ENCODE results near the gene CRYBG1.
"Not testable (repeated sequence)": the region's sequence is repeated elsewhere in the genome, so short reads cannot be mapped to it uniquely, and the experiment has no call there.

The CRYBG1 gene

GRCh38 chr6:106385530-106385929 is 25.0 kb downstream of the CRYBG1 start:
- Mint-ChIP-seq H3K27ac (no peak overlapping the region), H3K4me3 (no peak overlapping the region), H3K36me3 (ENCODE audit: low read depth) (no peaks in the 10 kb centered on the region), H3K9me3 (no peaks in the 10 kb centered on the region), H3K27me3 (peaks cover 1% of the 10 kb centered on the region), H3K4me1 (peaks cover 2% of the 10 kb centered on the region)
- no peak for ATAC-seq
- no peak for DNase-seq

DNA sequence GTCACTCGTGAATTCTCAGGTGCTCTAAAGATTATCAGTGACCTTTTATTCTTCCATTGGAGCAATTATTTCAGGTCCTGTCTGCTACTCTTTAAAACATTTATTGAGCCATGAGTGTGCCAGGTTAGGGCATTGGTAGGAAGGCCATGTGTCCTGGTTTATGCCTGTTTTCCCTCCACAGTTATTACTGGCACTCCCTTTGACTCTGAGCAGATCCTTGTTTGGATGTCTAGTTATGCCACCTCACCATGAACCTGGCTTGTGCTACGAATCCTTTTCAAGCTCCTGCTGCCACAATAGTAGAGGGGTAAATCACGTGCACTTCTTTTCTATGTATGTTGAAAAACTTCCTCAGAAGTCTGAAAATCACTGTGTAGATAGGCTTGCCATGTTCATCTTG is 27.4 kb downstream of the CRYBG1 start:
- no peak for DNase-seq
- Mint-ChIP-seq H3K9me3 (no peaks in the 10 kb centered on the region), H3K4me3 (no peak overlapping the region), H3K36me3 (ENCODE audit: low read depth) (no peaks in the 10 kb centered on the region), H3K27me3 (peaks cover 18% of the 10 kb centered on the region), H3K4me1 (no peaks in the 10 kb centered on the region), H3K27ac (no peak overlapping the region)
- no peak for ATAC-seq

GRCh38 chr6:106390088-106390487 is 29.6 kb downstream of the CRYBG1 start:
- Mint-ChIP-seq H3K36me3 (ENCODE audit: low read depth) (no peaks in the 10 kb centered on the region), H3K4me1 (no peaks in the 10 kb centered on the region), H3K4me3 (no peak overlapping the region), H3K27ac (no peak overlapping the region), H3K9me3 (no peaks in the 10 kb centered on the region), H3K27me3 (peaks cover 28% of the 10 kb centered on the region)
- DNase-seq (no peak), ATAC-seq (no peak)

DNA sequence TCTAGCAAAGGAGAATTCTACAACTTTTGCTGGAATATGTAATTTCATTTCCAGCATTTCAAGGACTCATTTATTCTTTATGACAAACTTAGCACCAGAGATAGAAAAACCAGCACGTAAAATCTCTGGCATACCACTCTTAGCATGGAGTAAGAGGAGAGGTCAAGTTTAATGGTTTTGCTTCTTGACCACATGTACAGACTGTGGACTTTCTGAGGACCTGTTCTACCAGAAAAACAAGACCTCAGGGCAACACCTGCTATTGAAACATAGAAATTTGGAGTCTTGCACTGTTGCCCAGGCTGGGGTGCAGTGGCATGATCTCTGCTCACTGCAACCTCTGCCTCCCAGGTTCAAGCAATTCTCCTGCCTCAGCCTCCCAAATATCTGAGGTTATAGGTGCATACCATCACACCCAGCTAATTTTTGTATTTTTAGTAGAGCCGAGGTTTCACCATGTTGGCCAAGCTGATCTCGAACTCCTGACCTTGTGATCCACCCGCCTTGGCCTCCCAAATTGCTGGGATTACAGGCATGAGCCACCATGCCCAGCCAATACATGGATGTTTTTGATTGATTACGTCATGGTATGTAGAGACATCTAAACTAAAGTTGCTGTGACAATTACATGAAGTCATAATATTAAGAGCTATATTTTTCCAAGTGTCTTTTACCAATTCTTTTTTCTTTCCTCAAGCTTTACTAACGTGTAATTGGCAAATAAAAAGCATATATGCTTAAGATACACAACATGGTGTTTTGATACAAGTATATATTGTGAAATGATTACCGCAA is 36.1 kb downstream of the CRYBG1 start:
- Mint-ChIP-seq H3K27me3 (peaks cover 31% of the 10 kb centered on the region), H3K27ac (no peak overlapping the region), H3K4me1 (no peaks in the 10 kb centered on the region), H3K4me3 (no peak overlapping the region), H3K9me3 (no peaks in the 10 kb centered on the region), H3K36me3 (ENCODE audit: low read depth) (no peaks in the 10 kb centered on the region)
- no peak for DNase-seq
- ATAC-seq = no peak

DNA sequence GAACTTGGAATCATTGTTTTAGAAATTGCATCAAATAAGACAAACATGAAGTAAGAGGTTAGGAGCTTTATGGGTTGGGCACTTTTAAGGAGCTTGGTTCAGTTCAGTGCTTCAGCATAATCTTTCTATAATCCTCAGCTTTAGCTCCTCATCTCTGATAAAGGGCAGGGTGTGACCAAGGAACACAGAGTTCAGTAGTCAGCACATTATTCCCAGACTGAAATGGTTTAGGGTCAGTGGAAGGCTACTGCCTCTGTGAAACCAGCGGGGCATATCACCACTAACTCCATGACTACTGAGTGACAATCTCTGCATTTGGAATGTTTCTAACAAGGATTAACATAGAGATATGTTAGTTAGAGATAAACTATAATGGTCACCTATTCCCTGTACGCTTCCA is 36.9 kb downstream of the CRYBG1 start:
- Mint-ChIP-seq H3K4me1 (no peaks in the 10 kb centered on the region), H3K36me3 (ENCODE audit: low read depth) (no peaks in the 10 kb centered on the region), H3K27me3 (peaks cover 25% of the 10 kb centered on the region), H3K27ac (no peak overlapping the region), H3K9me3 (no peaks in the 10 kb centered on the region), H3K4me3 (no peak overlapping the region)
- no peak for ATAC-seq
- no peak for DNase-seq

DNA sequence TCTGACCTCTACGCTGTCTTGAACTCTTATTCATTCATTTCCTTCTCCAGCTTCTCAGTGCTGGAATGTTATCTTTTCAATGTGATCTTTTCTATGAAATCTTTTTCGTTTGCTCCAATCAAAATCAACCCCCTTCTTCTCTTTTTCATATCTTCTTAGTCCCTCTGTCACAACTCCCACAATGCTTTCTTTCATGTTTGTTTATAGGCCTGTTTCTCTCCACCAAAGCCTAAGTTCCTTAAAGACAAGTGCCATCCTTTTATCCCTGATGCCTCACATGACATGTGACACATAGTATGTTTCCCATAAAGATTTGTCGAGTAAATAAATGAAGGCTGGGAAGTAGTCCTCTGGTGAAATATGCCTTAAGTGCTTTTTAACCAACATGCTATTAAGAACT is 38.1 kb downstream of the CRYBG1 start:
- H3K36me3 Mint-ChIP-seq (ENCODE audit: low read depth) = no peaks in the 10 kb centered on the region
- peaks cover 4% of the 10 kb centered on the region for H3K9me3 Mint-ChIP-seq
- no peak overlapping the region for H3K4me3 Mint-ChIP-seq
- H3K4me1 Mint-ChIP-seq = no peaks in the 10 kb centered on the region
- no peak for ATAC-seq
- no peak overlapping the region for H3K27ac Mint-ChIP-seq
- DNase-seq = no peak
- H3K27me3 Mint-ChIP-seq = peaks cover 28% of the 10 kb centered on the region

GRCh38 chr6:106405044-106405443 is 44.5 kb downstream of the CRYBG1 start:
- not testable (repeated sequence) for H3K36me3 Mint-ChIP-seq (ENCODE audit: low read depth); H3K4me1 Mint-ChIP-seq; DNase-seq; H3K27ac Mint-ChIP-seq; ATAC-seq; H3K4me3 Mint-ChIP-seq
- Mint-ChIP-seq H3K27me3 (peaks cover 32% of the 10 kb centered on the region), H3K9me3 (peaks cover 15% of the 10 kb centered on the region)

GRCh38 chr6:106411056-106411455 is 50.5 kb downstream of the CRYBG1 start:
- ATAC-seq = no peak
- H3K9me3 Mint-ChIP-seq = peaks cover 11% of the 10 kb centered on the region
- peaks cover 31% of the 10 kb centered on the region for H3K27me3 Mint-ChIP-seq
- no peak for DNase-seq
- H3K27ac Mint-ChIP-seq = no peak overlapping the region
- no peaks in the 10 kb centered on the region for H3K4me1 Mint-ChIP-seq
- H3K4me3 Mint-ChIP-seq = no peak overlapping the region
- H3K36me3 Mint-ChIP-seq (ENCODE audit: low read depth) = peaks cover 2% of the 10 kb centered on the region

DNA sequence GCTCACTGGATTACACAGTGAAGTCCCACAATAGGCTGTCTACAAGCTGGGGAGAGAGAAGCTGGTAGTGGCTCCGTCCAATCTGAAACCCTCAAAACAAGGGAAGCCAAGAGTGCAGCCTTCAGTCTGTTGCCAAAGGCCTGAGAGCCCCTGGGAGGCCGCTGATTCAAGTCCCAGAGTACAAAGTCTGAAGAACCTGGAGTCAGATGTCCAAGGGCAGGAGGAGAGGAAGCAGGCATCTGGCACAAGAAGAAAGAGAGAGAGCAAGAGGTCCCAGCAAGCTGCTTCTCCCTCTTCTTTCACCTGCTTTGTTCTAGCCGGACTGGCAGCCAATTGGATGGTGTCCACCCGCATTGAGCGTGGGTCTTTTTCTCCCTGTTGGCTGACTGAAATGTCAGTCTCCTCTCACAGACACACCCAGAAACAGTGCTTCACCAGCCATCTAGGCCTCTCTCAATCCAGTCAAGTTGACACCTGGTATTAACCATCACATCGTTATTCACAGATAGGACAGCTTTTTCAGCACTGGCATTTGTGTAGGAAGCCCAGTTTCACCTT is 51.2 kb downstream of the CRYBG1 start:
- H3K4me3 Mint-ChIP-seq = no peak overlapping the region

DNA sequence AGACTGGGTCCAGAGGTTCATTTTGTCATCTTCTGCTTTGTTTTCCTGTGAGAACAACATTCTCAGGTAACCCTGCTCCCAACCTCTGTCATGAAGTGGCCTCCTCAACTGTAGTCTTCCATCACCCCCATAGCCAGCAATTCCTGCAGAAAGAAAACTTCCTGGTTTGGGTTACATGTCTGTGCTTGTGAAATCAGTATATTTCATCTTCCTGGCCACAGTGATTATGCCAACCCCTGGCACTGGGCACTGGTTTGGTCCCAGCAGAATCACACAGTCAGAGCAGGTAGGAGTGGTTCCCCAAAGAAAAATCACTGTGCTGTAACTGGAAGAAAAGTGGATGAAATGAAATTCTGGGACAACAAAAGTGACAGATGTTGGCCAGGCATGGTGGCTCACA is 52.5 kb downstream of the CRYBG1 start:
- DNase-seq (no peak), ATAC-seq (no peak)
- H3K4me3 Mint-ChIP-seq = no peak overlapping the region
- no peaks in the 10 kb centered on the region for H3K4me1 Mint-ChIP-seq
- H3K9me3 Mint-ChIP-seq = no peaks in the 10 kb centered on the region
- H3K27me3 Mint-ChIP-seq = peaks cover 28% of the 10 kb centered on the region
- H3K36me3 Mint-ChIP-seq (ENCODE audit: low read depth) = no peaks in the 10 kb centered on the region
- H3K27ac Mint-ChIP-seq = no peak overlapping the region

More for the DNA sequence above, 51.2 kb downstream of the CRYBG1 start:
- Mint-ChIP-seq H3K27me3 (peaks cover 34% of the 10 kb centered on the region), H3K9me3 (peaks cover 11% of the 10 kb centered on the region), H3K36me3 (ENCODE audit: low read depth) (peaks cover 2% of the 10 kb centered on the region), H3K4me1 (no peaks in the 10 kb centered on the region), H3K27ac (no peak overlapping the region)
- ATAC-seq (no peak), DNase-seq (no peak)

- H3K36me3 Mint-ChIP-seq (ENCODE audit: low read depth) = no peaks in the 10 kb centered on the region
- H3K27me3 Mint-ChIP-seq = peaks cover 30% of the 10 kb centered on the region
- no peak overlapping the region for H3K27ac Mint-ChIP-seq
- no peaks in the 10 kb centered on the region for H3K4me1 Mint-ChIP-seq
- no peak for DNase-seq
- H3K4me3 Mint-ChIP-seq = no peak overlapping the region
- no peak for ATAC-seq
- no peaks in the 10 kb centered on the region for H3K9me3 Mint-ChIP-seq
These were observed 53.2 kb downstream of the CRYBG1 start for GRCh38 chr6:106413722-106414121.

- peaks cover 27% of the 10 kb centered on the region for H3K27me3 Mint-ChIP-seq
- no peaks in the 10 kb centered on the region for H3K9me3 Mint-ChIP-seq
- H3K4me1 Mint-ChIP-seq = no peaks in the 10 kb centered on the region
- H3K36me3 Mint-ChIP-seq (ENCODE audit: low read depth) = no peaks in the 10 kb centered on the region
- no peak overlapping the region for H3K4me3 Mint-ChIP-seq
- no peak overlapping the region for H3K27ac Mint-ChIP-seq
- ATAC-seq = no peak
- DNase-seq = no peak
These were observed 55.4 kb downstream of the CRYBG1 start for GRCh38 chr6:106415921-106416320.

DNA sequence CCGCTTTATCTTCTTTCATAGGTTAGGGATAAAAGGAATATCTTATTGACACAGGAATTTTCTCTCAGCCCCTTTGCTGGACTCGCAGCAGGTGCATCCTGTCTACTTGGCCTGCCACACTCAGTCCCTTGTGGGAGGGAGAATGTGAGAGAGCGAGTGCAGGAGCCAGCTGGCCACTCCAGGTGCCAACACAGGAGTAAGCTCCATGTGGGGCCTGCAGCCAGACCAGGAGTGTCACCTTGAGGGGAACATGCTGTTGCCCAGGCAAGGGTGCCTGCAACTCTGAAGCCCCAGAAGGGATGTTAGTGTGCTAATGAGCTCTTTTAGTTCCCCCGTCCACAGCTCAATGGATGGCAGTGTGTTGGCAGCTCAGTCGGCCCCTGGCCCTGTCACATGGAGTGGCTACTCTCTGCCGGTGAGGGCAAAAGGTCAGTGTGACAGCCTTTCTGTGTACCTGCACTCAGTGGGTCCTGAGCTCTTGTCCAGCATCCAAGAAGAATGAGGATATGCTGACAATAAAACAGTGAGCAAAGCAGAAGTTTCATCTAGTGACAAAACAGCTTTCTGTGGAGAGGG is 57.1 kb downstream of the CRYBG1 start:
- Mint-ChIP-seq H3K27me3 (peaks cover 27% of the 10 kb centered on the region), H3K36me3 (ENCODE audit: low read depth) (no peaks in the 10 kb centered on the region), H3K9me3 (no peaks in the 10 kb centered on the region), H3K27ac (no peak overlapping the region), H3K4me3 (no peak overlapping the region), H3K4me1 (no peaks in the 10 kb centered on the region)
- ATAC-seq = no peak
- DNase-seq = no peak

GRCh38 chr6:106419900-106420613 is 59.5 kb downstream of the CRYBG1 start:
- Mint-ChIP-seq H3K27me3 (peaks cover 22% of the 10 kb centered on the region), H3K27ac (no peak overlapping the region), H3K4me1 (no peaks in the 10 kb centered on the region), H3K36me3 (ENCODE audit: low read depth) (no peaks in the 10 kb centered on the region), H3K9me3 (no peaks in the 10 kb centered on the region), H3K4me3 (no peak overlapping the region)
- no peak for DNase-seq
- no peak for ATAC-seq

DNA sequence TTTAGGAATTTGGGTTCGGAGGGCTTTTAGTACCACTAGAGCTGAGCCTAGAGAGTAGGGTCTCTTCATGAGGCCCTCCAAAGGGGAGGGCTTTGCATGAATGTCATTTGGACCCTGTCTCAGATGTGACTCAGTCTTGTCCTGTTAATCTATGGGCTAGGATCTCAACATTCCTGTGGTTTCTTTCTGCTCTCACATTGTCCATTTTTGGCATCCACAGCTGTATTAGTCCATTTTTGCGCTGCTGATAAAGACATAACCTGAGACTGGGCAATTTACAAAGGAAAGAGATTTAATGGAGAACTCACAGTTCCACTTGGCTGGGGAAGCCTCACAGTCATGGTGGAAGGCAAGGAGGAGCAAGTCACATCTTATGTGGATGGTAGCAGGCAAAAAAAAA is 61.0 kb downstream of the CRYBG1 start:
- H3K27me3 Mint-ChIP-seq = peaks cover 13% of the 10 kb centered on the region
- no peaks in the 10 kb centered on the region for H3K36me3 Mint-ChIP-seq (ENCODE audit: low read depth)
- no peak overlapping the region for H3K27ac Mint-ChIP-seq
- no peaks in the 10 kb centered on the region for H3K4me1 Mint-ChIP-seq
- no peak for ATAC-seq
- DNase-seq = no peak
- no peaks in the 10 kb centered on the region for H3K9me3 Mint-ChIP-seq
- no peak overlapping the region for H3K4me3 Mint-ChIP-seq
